GM19372 (cell line): ENCODE data around the gene NOXRED1.

Source experiments
- ATAC-seq: cut with Tn5 transposase; IDR thresholded peaks from one replicate; pipeline ENCODE4 v1.9.1; 2021; ENCODE audit warnings: mild to moderate bottlenecking, low read depth, moderate library complexity; ENCODE audit not compliant: unreplicated experiment

The NOXRED1 gene

GRCh38 chr14:77346495-77346894 is 76.8 kb downstream of the NOXRED1 start:
- ATAC-seq: no peak

- ATAC-seq: no peak
Measured at GRCh38 chr14:77344377-77344996, 78.8 kb downstream of the NOXRED1 start.
